Measurements from ENCODE around the gene CCDC102B. TPM values are rescaled to one million over a fixed set of nuclear protein-coding genes. Genes with fewer than 3 reads are reported as not detected.

Gene CCDC102B
- total RNA-seq, 1 experiment from 2014 or later, result 2.1 TPM

GRCh38 chr18:68985172-68985820 lies 187.4 kb downstream of the CCDC102B start:
- CTCF ChIA-PET, result no interaction called here
- Mint-ChIP-seq H3K9me3 (ENCODE audit: low read depth, unreplicated experiment) (no peaks in the 10 kb centered on the region), H3K4me3 (ENCODE audit: low read depth, unreplicated experiment) (no peak overlapping the region), H3K27me3 (ENCODE audit: unreplicated experiment) (no peaks in the 10 kb centered on the region), H3K36me3 (ENCODE audit: insufficient read depth, unreplicated experiment) (no peaks in the 10 kb centered on the region), H3K27ac (ENCODE audit: unreplicated experiment) (no peak overlapping the region), H3K4me1 (ENCODE audit: low read depth, unreplicated experiment) (no peaks in the 10 kb centered on the region)
- BruUV-seq (replicated peaks), result no TSS peak
- no peak for DNase-seq
- intact Hi-C loops (cut with micrococcal nuclease; ENCODE audit: unreplicated experiment), result no loop called here
- no peak for TF ChIP-seq CTCF (IDR thresholded peaks at IDR 0.05; ENCODE audit: unreplicated experiment)

- no TSS peak for BruUV-seq (replicated peaks)
- H3K36me3 Mint-ChIP-seq (ENCODE audit: insufficient read depth, unreplicated experiment), result no peaks in the 10 kb centered on the region
Observed at GRCh38 chr18:68991286-68991685, 193.4 kb downstream of the CCDC102B start.

GRCh38 chr18:68992719-68993482 lies 195.0 kb downstream of the CCDC102B start:
- DNase-seq, result no peak
- no TSS peak for BruUV-seq (replicated peaks)
- Mint-ChIP-seq H3K9me3 (ENCODE audit: low read depth, unreplicated experiment) (peaks cover 3% of the 10 kb centered on the region), H3K4me1 (ENCODE audit: low read depth, unreplicated experiment) (no peaks in the 10 kb centered on the region), H3K4me3 (ENCODE audit: low read depth, unreplicated experiment) (no peak overlapping the region), H3K27ac (ENCODE audit: unreplicated experiment) (no peak overlapping the region), H3K27me3 (ENCODE audit: unreplicated experiment) (no peaks in the 10 kb centered on the region), H3K36me3 (ENCODE audit: insufficient read depth, unreplicated experiment) (no peaks in the 10 kb centered on the region)
- TF ChIP-seq CTCF (IDR thresholded peaks at IDR 0.05; ENCODE audit: unreplicated experiment), result no peak
- CTCF ChIA-PET, result interaction anchor here (0.7 kb wide), 1 partner anchor 428 kb away, joined by 3 read pairs; no protein-coding TSS in a partner anchor
- intact Hi-C loops (cut with micrococcal nuclease; ENCODE audit: unreplicated experiment), result no loop called here

More at GRCh38 chr18:68991286-68991685, 193.4 kb downstream of the CCDC102B start:
- intact Hi-C loops (cut with micrococcal nuclease; ENCODE audit: unreplicated experiment), result no loop called here
- Mint-ChIP-seq H3K9me3 (ENCODE audit: low read depth, unreplicated experiment) (peaks cover 3% of the 10 kb centered on the region), H3K27me3 (ENCODE audit: unreplicated experiment) (no peaks in the 10 kb centered on the region), H3K4me3 (ENCODE audit: low read depth, unreplicated experiment) (no peak overlapping the region), H3K4me1 (ENCODE audit: low read depth, unreplicated experiment) (no peaks in the 10 kb centered on the region), H3K27ac (ENCODE audit: unreplicated experiment) (no peak overlapping the region)
- TF ChIP-seq CTCF (IDR thresholded peaks at IDR 0.05; ENCODE audit: unreplicated experiment), result no peak
- DNase-seq, result no peak
- CTCF ChIA-PET, result no interaction called here

GRCh38 chr18:68995675-68996074 lies 197.8 kb downstream of the CCDC102B start:
- Mint-ChIP-seq H3K9me3 (ENCODE audit: low read depth, unreplicated experiment) (peaks cover 3% of the 10 kb centered on the region), H3K4me1 (ENCODE audit: low read depth, unreplicated experiment) (no peaks in the 10 kb centered on the region), H3K4me3 (ENCODE audit: low read depth, unreplicated experiment) (no peak overlapping the region), H3K27ac (ENCODE audit: unreplicated experiment) (no peak overlapping the region), H3K36me3 (ENCODE audit: insufficient read depth, unreplicated experiment) (no peaks in the 10 kb centered on the region), H3K27me3 (ENCODE audit: unreplicated experiment) (no peaks in the 10 kb centered on the region)
- no TSS peak for BruUV-seq (replicated peaks)
- CTCF ChIA-PET, result no interaction called here
- intact Hi-C loops (cut with micrococcal nuclease; ENCODE audit: unreplicated experiment), result no loop called here
- DNase-seq, result no peak
- TF ChIP-seq CTCF (IDR thresholded peaks at IDR 0.05; ENCODE audit: unreplicated experiment), result no peak

Data from Calu3 (cell line).